GM19025 (cell line): ENCODE data around the gene LRFN3.
"Not testable (repeated sequence)": the region's sequence is repeated elsewhere in the genome, so short reads cannot be mapped to it uniquely, and the experiment has no call there.

Experiments
- ATAC-seq: cut with Tn5 transposase; IDR thresholded peaks from one replicate; pipeline ENCODE4 v1.9.1; 2021; ENCODE audit warnings: mild to moderate bottlenecking, low read depth, moderate library complexity; ENCODE audit not compliant: unreplicated experiment

The LRFN3 gene

DNA sequence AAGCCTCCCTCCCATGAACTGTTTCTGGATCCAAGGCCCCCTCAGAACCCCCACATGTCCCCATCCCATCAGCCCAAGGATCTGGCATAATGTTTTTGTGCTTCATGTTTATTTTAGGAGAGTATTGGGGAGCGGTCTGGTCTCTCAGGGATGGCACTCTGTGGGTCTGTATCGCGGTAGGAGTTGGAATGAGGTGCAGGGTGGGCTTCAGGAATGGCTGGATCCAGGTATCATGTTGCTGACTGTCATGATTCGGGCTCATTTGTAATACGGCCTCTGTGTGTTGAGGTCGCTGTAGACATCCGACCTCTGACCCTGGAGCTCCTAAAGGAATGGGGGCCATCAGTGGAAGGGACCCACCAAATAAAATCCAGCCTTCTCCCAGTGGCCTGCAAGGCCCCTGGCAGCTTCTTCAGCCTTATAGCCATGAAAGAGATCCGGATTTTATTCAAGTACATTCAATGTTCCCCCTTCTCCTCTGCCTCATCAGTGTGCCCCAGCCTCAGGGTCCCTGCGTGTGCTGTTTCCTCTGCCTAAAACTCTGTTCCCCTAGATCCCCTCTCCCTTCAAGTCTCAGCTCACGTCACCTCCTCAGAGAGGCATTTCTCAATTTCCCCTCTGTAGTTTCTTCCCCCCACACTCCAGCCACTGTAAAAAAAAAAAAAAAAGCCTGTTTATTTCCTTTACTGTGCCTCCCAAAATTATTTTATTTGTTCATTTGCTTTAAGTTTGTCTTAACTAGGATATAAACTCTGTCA lies 31.7 kb upstream of the LRFN3 start:
- no peak for ATAC-seq

DNA sequence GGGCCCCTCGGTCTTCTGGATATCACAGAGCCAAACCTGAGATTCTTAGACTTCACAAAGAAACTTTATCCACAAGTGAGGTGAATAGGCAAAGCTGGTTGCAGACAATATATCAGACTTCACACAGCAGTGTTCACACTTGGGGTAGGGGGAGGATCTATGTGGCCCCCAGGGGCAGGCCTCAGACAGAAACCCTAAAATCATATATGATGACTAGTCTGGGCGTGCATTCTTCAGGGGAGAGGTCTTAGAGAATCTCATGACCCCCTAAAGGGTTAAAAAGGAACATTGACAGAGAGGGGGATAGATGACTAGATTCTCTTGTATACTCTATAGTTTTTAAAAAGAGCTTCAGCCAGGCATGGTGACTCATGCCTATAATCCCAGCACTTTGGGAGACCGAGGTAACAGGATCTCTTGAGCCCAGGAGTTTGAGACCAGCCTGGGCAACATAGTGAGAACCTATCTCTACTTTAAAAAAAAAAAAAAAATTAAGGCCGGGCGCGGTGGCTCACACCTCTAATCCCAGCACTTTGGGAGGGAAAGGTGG lies 30.9 kb upstream of the LRFN3 start:
- no peak for ATAC-seq

DNA sequence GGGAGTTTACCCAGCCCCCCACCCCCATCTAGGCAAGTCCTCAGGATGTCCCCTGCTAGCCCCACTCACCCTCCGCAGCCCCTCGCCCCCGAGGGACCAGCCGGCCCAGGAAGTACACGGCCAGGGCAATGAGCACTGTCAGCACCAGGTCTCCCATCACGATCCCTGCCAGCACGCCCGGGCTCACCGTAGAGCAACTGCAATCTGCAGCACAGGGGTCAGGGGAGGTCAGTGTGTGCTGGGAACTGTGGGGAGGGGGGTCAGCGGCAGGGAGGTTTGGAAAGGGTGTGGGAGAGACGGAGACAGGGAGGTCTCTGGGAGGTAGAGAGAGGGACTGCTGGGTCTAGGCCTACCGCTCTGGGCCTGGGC lies 28.8 kb upstream of the LRFN3 start:
- no peak for ATAC-seq

DNA sequence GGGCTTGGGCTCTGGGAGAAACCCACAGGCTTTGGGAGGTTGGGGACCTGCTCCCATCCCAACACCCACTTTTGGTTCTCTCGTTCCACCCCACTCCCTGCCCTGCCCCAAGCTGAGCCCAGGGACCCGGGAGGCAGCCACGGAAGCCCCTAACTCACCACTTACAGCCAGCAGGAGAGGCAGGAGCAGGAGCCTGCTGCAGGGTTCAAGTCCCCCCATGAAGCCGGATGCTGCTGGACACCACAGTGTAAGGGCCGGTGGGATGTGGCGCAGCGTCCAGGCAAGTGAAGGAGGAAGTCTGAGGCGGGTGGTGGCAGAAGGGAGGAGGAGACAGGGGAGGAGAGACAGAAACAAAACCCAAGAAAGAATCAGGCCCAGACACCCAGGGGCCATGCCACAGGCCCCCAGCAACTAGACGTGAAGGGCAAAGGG lies 28.1 kb upstream of the LRFN3 start, which contains the start of gene TYROBP:
Gene TYROBP, minus strand, starts transcription at position 286 of the 432 bp plus-strand sequence. Its CDS starts 67 bp downstream, at position 219.
- no peak for ATAC-seq

DNA sequence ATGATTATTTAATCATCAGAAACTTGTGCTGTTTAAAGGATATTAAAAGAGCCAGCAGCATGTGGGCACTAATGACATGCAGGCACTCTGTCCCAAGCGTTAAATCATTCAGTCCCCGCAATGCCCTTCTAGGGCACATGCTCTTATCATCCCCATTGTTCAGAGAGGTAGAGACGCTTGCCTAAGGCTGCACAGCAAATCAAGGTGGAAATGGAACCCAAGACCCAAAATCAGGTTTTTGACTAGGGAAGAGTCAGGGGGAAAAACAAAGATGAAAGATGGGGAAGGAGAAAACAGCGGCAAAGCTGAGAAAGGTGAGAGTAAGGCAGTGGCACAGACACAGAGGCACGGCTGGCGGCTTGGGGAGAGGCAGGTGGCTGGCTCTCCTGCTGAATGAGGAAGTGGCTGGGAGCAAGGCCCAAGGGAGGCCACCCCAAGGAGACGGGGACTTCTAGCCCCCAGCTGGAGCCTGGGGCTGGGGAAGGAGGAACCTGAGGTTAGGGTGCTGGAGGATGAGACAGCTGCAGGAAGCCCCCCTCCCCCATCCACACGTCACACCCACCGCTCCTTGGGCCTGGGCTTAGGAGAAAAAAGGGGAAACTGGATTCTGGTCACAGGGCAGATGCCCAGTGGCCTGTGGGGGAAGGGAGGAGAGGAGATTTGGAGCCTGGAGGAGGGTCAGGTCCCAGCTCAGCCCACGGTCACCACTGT lies 27.0 kb upstream of the LRFN3 start:
- no peak for ATAC-seq

DNA sequence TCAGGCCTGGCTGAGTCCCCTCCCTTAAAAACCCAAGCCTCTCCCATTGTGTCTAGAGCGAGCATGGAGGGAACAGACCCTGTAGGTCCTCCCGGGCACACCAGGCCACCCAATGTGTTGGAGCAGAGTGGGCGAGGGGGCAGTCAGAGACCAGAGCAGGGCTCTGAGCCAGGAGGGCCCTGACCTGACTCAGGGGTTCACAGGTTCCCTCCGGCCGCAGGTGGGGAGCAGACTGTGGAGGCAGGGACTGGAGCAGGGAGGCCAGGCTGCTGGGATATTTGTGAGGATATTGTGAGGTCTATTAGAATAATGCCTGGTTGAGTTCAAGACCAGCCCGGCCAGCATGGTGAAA lies 26.5 kb upstream of the LRFN3 start:
- ATAC-seq: no peak

DNA sequence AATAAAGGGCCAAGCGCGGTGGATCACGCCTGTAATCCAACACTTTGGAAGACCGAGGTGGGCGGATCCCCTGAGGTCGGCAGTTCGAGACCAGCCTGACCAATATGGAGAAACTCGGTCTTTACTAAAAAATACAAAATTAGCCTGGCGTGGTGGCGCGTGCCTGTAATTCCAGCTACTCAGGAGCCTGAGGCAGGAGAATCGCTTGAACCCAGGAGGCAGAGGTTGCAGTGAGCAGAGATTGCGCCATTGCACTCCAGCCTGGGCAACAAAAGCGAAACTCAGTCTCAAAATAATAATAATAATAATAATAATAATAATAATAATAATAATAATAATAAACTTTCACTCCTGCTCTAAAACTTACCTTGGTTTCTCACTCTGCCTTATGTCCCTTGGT lies 25.8 kb upstream of the LRFN3 start:
- ATAC-seq: not testable (repeated sequence)

DNA sequence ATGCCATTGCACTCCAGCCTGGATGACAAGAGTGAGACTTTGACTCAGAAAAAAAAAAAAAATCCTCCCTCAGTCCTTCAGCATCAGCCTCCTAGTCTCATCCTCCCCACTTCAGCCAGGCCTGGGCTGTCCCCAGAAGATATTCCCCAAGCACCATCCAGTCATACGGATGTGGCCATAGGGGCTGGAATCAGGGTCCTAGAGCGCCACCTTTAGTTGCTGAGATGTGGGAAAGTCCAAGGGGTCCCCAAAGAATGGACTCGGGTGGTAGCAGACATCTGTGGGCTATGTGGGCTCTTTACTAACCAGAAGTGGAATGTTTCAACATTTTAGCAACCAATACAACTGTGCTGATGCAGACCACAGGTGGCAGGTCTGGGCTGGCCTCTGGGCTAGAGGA lies 25.0 kb upstream of the LRFN3 start:
- ATAC-seq: no peak

DNA sequence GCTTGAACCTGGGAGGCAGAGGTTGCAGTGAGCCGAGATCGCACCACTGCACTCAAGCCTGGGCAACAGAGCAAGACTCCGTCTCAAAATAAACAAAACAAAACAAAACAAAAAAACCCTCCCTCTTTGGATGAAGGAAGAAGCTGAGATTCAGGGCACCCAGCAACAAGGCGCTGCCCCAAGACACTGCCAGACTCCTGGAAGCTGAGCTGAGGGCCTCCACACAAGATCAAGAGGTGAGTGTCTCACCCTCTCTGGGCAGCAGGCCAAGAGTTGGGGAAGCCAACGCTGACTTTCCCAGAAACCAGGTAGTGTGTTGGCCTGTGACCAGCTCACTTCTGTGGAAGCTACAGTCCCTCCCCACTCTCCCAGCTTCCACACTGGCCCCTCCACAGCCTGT lies 24.4 kb upstream of the LRFN3 start:
- ATAC-seq: no peak

DNA sequence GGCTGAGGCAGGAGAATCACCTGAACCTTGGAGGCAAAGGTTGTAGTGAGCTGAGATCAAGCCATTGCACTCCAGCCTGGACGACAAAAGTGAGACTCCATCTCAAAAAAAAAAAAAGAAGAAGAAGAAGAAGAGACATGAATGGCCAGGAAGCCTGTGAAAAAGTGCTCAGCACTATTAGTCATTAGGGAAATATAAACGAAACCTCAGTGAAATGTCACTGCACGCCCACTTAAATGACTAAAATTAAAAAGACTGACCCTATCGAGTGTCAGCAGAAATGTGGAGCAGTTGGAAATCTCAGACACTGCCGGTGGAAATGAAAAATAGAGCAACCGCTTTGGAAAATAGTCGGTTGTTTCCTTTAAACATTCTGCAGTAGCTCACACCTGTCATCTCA lies 22.6 kb upstream of the LRFN3 start:
- no peak for ATAC-seq

DNA sequence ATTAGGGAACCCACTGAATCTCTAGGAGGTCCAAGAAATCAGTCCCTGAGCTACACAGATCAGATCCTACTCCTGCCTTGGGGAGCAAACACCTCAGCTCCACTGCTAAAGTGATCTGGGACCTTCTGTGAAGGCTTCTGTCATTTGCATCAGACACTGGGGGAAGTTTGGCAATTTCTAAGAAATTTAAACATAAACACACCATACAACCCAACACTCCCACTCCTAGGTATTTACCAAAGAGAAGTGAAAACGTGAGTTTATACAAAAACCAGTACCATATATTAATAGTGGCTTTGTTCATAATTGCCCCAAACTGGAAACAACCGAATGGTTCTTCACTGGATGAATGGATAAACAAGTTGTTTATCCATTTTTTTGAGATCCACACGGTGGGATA lies 20.7 kb upstream of the LRFN3 start:
- no peak for ATAC-seq

DNA sequence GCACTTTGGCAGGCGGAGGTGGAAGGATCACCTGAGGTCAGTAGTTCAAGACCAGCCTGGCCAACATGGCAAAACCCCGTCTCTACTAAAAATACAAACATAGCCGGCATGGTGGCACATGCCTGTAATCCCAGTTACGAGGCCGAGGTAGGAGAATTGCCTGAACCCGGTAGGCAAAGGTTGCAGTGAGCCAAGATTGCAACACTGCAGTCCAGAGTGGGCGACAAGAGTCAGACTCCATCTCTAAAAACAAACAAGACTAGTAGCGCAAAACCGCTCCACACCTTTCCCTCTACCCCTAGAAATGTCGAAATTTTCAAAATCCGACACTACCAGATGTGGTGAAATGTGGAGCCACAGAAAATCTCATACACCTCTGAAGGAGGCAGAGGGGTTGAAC lies 16.9 kb upstream of the LRFN3 start:
- ATAC-seq: no peak

DNA sequence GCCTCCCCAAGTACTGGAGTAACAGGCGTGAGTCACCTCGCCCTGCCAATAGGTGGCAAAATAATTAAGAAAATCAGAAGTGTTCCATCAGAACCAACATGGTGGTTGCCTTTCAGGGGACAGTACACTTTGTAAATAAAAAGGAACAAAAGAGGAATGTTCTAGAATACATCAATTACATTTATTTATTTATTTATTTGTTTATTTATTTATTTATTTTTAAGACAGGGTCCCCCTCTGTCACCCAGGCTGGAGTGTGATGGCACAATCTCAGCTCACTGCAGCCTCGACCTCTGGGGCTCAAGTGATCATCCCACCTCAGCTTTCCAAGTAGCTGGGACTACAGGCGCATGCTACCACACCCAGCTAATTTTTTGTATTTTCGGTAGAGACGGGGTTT lies 15.2 kb upstream of the LRFN3 start:
- ATAC-seq: no peak

DNA sequence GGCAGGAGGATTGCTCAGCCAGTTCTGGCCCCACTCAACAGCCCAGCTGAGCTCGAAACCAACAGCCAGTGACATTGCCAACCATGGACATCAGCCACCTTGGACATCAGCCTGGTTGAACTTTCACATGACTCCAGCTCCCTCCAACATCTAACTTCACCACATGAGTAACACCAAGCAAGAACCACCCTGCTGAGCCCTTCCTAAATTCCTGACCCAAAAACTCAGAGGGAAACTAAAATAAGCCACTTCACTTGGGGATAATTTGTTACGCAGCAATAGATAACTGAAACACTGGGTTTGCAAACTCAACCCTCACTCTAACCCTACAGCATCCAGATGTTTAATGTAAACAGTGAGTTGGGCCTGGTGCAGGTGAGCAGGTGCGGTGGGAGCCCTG lies 10.7 kb upstream of the LRFN3 start:
- ATAC-seq: no peak

DNA sequence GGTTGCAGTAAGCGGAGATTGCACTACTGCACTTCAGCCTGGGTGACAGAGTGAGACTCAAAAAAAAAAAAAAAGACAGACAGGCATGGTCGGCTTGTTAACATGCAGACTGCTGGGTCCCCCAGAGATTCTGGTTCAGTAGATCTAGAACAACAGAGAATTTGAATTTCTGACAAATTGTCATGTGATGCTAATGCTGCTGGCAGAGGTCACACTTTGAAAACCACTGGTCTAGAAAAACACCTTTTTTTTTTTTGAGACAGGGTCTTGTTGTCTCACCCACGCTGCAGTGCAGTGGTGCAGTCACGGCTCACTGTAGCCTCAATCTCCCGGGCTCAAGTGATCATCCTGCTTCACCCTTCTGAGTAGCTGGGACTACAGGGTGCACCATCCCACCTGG lies 7.7 kb upstream of the LRFN3 start:
- ATAC-seq: no peak

DNA sequence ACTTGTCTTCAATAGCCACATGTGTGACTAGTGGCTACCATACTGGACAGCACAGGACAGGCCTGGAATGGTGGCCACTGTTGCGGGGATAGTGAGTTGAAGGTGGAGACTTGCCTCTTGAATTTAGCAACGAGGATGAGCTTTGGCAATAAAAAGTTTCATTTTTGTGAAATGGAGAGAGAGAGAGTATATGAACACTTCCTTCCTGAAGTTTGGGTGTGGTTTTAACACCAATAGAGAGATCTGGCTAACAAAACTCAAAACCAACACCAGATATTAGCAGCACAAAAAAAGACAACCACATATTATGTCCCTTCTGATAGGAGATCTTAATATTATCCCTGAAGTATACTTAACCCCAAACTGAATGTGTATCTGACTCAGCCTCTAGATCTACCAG lies 6.3 kb upstream of the LRFN3 start:
- ATAC-seq: no peak

DNA sequence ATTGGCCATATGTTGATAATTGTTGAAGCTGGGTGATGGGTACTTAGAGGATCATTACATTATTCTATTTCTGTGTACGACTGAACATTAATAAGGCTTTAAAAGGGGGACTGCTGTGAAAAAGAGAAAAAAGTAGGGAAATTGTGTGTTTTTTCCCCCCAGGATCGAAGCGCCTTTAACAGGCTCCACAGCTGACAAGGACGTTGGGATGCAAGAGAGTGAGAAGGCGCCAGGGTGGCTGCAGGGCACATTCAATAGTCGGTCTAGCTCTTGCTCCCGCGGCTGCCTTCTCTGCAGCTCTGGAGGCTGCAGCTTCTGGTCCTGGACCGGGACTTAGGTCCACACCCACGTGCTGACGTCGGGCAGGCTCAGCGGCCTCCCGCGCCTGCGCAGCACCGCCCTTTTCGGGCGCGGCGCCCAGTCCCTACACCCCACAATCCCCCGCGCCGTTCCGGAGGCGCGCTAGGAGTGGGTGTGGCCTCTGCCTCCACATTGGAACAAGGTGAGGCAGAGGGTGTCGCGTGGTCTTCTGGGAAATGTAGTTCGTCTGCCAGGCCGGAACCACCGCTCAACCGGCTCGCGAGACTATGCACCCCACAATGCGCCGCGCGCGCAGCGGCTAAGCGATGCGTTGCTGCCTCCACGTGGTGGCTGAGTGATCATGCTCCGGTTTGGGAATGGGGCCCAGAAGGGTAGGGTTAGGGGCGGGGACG lies 4.9 kb upstream of the LRFN3 start:
- peak; percentile 93 for ATAC-seq

DNA sequence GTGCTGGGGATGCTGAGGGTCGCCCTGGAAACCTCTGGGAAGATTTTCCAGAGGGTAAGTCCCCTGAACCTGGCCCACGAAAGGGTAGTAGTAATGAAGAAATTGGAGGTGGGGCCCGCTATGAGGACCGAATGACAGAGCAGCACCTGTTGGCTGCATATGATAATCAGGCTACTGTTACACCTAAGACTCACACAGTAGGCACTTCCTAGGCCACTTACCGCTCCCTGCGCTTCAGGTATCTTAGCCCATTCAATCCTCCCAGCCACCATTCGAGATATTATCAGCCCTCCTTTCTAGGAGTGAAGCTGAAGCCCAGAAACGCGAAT lies 4.3 kb upstream of the LRFN3 start:
- no peak for ATAC-seq

DNA sequence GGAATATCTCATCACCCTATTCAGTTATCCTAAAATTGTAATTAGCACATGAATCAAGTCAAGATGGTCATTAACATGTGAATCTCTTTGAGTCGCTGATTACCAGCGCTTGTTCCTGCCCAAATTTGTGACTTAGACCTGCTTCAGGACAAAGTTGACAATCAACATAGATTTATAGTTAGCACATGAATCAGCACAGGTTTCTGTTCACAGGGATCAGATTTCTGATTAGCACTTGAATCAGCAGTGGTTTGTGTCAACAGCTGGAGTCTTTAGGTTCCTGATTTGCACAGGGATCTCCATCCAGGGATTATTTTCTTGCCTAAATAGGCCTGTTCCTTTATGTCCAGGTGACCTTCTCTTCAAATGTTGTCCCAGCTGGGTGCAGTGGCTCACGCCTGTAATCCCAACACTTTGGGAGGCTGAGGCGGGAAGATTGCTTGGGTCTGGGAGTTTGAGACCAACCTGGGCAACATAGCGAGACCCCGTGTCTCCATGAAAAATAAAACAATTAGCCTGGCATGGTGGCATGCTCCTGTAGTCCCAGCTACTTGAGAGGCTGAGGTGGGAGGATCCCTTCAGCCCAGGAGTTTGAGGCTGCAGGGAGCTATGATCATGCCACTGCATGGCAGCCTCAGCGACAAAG lies 3.8 kb upstream of the LRFN3 start:
- no peak for ATAC-seq

DNA sequence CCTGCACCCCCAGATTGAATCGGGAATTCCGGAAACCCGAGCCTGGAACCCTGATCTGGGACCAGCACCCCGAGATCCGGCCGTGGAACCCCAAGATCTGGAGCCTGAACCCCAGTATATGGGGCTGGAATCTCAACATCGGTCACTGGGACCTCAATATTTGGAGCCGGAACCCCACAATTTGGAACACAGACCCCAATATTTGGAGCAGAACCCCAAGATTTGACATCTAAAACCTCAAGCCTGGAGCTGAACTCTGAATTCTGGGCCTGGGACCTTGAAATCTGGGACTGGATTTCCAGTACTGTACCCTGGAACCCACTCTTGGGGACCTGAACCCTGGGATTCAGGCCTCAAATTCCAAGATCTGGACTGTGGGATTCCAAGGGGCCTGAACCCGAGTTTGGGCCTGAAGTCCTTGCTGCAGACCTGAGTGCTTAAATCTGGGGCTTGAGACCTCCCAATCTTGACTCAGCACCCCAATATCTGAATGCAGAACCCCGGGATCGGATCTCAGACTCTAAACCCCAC lies 629 bp downstream of the LRFN3 start:
- no peak for ATAC-seq
